NK-92 (cell line): ENCODE data around the gene UBE2E2.

Experiments
- DNase-seq: peaks from one replicate; lab custom pipeline; 2025; ENCODE audit not compliant: unreplicated experiment; lab: John Stamatoyannopoulos, UW

The UBE2E2 gene

DNA sequence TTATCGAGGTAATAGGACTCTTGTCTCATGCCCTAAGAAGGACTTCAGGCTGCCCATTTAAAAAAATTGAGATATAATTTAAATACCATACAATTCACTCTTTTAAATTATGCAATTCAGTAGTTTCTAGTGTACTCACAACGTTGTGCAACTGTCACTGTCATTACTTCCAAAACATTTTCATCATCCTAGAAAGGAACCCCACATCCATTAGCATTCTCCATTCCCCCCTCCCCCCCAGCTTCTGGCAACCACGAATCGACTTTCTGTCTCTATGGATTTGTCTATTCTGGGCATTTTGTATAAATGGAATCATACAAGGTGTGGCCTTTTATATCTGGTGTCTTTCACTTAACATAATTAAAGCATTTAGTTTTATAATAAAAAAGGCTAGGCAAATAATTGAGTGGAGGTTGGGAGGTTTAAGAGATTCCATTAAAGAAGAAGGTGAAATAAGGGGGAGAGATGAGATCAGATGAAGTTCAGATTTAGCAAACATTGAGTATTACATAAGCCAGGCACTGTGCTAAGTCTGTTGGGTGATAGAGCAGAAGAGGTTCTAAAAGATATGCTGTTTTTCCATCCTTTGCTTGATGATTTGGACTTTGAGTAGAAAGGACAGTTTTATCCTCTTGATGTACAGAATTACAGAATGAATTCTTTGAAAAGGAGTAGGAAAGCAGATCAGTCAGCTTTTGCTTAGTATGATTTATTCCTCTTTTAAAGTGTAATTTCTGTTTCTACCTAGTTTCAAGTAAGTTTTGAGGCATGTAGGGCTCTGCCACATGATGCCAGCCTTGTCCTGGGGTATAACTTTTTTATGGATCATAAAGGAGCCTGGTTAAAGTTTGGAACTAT, 36.3 kb downstream of the UBE2E2 start:
- no peak for DNase-seq

GRCh38 chr3:23240171-23240785, 37.2 kb downstream of the UBE2E2 start:
- DNase-seq = no peak

DNA sequence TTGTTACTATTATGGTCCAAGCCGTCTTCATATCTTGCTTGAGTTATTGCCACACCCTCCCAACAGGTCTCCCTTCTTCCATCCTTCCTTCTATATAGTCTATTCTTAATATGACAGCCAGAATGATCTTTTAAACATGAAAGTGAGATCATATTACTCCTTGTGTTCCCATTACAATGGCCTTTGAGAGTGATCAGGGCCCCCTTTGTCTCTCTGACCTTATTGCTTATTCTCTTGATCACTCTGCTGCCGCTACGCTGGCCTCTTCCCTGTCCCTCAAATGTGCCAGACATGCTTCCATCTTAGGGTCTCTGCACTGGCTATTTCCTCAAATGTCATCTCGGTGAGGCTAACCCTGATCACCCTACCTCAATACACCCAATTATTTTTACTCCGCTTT, 38.1 kb downstream of the UBE2E2 start:
- DNase-seq = no peak

DNA sequence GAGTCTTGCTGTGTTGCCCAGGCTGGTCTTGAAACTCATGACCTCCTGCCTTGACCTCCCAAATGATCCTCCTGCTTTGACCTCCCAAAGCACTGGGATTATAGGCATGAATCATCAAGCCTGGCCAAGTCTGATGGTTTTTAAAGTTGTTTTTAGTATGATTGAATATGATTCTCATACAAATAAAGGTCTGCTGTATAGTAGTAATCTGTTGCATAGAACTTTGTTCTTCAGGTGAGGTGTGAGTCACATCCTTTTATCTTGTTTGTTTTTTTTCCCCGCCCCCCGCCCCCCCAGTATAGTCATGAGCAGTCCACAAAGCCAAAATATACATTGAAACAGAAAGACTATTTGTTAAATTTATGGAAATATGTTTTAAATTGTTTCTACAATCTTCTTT, 39.0 kb downstream of the UBE2E2 start:
- DNase-seq = no peak

DNA sequence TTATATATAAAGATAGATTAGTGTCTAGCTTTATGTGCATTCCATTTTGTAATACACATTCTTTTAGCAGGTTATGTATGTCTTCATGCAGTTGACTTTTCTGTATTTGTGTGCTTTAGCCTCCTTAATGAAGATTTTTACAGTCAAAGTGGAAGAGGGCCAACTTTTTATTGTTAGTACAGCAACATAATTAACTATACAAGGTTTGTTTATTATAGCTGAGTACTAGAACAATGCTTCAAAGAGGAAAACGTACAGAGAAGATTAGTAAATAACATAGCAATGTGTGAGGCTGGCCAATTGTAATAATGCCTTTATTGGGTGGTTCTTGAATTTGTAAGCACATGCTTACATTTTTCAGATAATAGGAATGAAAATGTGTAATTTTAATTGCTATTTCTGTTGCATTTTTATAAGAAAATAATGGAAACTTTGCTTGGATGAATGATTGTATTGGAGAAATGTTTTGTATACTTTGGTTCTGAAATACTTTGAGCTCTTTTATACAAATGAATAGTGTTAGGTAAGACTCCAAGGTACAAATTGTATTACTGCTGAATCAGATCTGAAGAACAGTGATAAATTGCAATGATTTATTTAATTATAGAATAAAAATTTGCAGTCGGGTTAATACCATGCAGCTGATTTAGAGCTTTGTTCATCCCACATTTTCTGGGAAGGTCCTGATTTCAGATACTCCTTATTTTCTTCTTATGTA, 41.4 kb downstream of the UBE2E2 start:
- no peak for DNase-seq

DNA sequence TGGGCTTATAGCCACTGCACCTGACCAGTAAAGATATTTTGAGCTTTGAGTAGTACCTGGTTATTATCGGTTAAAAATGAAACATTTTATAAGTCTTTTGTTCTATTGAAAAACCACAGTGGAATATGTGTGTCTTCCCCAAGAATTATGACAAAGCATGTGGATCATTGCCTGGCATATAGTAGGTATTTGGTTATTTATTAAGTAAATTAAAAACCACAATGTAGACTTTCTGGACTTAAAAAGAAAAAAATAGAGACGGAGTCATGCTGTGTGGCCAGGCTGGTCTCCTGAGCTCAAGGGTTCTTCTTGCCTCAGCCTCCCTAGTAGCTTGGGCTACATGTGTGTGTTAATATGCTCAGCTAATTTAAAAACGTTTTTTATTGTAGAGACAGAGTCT, 43.5 kb downstream of the UBE2E2 start:
- no peak for DNase-seq

DNA sequence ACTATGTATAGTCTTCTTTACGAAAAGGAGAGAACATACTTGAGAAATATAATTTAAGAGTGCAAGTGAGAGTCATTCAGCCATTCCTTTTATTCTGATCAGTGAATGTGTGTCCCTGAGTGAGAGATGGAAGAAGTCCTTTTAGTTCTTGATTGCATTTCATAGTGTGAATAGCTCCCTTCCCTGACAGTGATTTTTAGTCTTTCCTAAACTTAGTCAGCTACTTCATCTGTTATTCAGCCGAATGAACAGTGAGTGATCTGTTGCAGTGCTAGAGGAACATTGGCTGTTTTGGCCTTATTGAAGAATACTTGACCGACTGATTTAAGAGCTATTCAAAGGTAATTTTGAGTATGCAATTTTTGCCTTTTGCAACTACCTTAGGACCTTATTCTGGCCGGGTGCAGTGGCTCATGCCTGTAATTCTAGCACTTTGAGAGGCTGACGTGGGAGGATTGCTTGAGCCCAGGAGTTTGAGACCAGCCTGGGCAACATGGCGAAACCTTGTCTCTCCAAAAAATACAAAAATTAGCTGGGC, 45.5 kb downstream of the UBE2E2 start:
- no peak for DNase-seq

- no peak for DNase-seq
Observed at GRCh38 chr3:23249961-23250360, 46.8 kb downstream of the UBE2E2 start.

DNA sequence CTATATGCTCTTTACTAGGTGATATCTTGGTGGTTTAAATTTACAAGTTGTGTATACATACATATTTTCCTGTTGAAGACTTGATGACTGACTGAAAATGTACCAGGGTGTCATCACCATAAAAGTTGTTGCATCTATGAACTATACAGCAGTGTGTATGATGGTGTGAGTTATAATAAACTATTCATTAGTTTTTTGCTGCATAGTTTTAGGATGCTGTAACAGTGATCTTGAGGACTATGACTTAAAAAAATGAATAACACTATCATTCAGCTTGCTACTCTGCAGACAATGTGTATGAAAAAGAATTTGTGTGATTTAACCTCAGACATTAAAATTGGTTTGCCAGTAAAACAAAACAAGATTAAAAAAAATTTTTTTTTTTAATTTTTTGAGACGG, 49.0 kb downstream of the UBE2E2 start:
- no peak for DNase-seq

GRCh38 chr3:23253214-23253613, 50.1 kb downstream of the UBE2E2 start:
- no peak for DNase-seq

DNA sequence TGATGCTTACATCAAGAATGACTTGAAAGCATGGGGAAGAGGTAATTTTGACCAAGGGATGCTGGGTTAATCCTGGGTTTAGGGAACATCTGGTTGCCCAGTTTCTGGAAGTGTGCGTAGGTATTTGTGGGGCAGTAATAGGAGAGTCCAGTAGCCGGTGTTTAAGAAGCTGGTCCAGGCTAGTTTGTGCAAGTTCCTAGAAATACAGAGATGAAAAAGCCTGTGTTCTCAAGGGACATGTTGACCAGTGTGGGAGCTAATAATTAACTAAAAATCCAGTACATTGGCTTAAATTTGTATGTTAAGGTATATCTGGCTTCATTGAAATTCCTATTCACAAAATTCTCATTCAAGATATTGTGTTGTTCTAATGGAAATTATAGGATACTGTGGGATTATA, 51.2 kb downstream of the UBE2E2 start:
- no peak for DNase-seq

DNA sequence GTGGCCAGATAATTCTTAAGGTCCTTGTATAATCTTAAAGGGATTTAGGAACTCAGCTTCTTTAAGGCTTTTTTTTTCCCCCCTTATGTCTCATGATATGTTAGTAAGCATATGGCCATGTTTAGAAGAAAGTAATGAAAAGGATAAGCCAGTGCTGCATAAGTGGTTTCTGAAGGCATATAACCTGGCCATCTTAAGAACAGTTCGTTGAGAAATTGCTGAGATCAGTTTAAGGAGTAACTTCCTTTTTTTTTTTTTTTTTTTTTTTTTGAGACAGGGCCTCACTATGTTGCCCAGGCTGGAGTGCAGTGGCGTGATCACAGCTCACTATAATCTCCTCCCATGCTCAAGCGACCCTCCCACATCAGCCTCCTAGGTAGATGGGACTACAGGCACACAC, 51.7 kb downstream of the UBE2E2 start:
- DNase-seq = no peak

DNA sequence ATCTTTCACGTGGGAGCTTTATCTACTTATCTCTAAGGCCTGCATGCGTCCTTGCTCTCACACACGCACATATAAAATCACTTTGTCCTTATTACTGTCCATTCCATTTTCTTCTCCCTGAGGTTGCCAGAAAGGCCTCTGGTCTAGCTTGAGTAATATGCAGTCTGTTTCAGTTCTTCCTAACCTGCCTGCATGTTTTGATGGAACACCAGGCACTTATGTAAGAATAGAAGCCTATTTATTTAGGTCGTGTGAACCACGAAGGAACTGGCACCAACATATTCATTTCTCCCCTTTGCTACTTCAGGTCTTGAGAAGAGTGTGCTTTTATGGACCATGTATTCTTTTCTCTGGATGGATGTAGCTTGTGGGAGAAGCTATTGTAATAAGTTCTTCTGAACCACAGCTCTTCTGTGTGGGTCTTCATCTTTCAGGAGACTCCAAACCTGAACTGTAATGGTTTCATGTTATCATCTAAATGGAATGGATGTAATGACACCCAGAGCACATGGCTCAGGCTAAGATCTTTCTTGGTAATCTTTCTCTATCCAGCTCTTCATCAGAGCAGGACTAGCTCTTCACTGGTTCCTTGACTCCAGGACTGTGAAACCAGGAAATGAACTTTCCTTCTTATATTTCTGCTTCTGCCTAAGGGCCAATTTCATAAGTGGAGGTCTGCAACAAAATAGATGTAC, 53.8 kb downstream of the UBE2E2 start:
- DNase-seq = no peak

- DNase-seq = no peak
Observed at GRCh38 chr3:23258110-23258509, 55.0 kb downstream of the UBE2E2 start.

- DNase-seq = no peak
Observed at GRCh38 chr3:23259515-23259914, 56.4 kb downstream of the UBE2E2 start.

DNA sequence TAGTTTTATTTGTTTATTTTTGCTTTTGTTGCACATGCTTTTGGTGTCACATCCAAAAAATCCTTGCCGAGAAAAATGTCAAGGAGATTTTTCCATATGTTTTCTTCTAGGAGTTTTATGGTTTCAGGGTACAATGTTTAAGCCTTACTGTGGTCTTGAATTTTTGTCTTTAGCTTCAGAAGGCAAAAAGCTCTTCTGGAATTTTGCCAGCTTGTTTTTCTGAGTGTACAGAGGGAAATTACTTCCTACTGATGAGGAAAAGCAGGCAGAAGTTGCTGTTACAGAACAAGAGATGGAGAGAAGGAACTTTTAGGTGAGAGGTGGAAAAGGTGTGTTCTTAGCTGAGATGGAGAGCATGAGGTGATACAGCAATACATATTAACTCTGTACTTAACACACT, 59.6 kb downstream of the UBE2E2 start:
- no peak for DNase-seq

GRCh38 chr3:23263796-23264195, 60.7 kb downstream of the UBE2E2 start:
- no peak for DNase-seq

- DNase-seq = no peak
Observed at GRCh38 chr3:23264413-23264812, 61.3 kb downstream of the UBE2E2 start.

- no peak for DNase-seq
Observed at GRCh38 chr3:23270423-23270822, 67.3 kb downstream of the UBE2E2 start.

- no peak for DNase-seq
Observed at GRCh38 chr3:23271876-23272741, 69.0 kb downstream of the UBE2E2 start.
